Left ventricle myocardium inferior (tissue), 1 donor: ENCODE measurements around the gene ABCD1. TPM values are rescaled to one million over a fixed set of nuclear protein-coding genes. Genes with fewer than 3 reads are reported as not detected.

Experiments used
- DNase-seq: peaks from one replicate; pipeline ENCODE4 v3.0.0-alpha.2; 2020
- H3K27ac ChIP-seq: fragments of 200-600 bp; replicated peaks from 2 replicates; pipeline ENCODE4 v1.8.0; 2021
- H3K27me3 ChIP-seq: fragments of 200-600 bp; 2 replicates; pipeline ENCODE4 v1.8.0; 2021; ENCODE audit warnings: low read depth
- H3K36me3 ChIP-seq: fragments of 200-600 bp; 2 replicates; pipeline ENCODE4 v1.8.0; 2021
- H3K4me1 ChIP-seq: fragments of 200-600 bp; 2 replicates; pipeline ENCODE4 v1.8.0; 2021
- H3K4me3 ChIP-seq: fragments of 200-600 bp; 2 replicates; pipeline ENCODE4 v1.8.0; 2021; ENCODE audit warnings: mild to moderate bottlenecking, moderate library complexity
- H3K9me3 ChIP-seq: fragments of 200-600 bp; replicated peaks from 2 replicates; pipeline ENCODE4 v1.8.0; 2021
- CTCF ChIP-seq: fragments of 200-600 bp; IDR thresholded peaks from 2 replicates; pipeline ENCODE4 v1.8.0; 2021; ENCODE audit warnings: antibody characterized with exemption, mild to moderate bottlenecking, borderline replicate concordance
- intact Hi-C: fragments of 100-400 bp; cut with micrococcal nuclease; formaldehyde crosslinking; loops from one replicate; pipeline ENCODE4 v1.11.0; 2022
- total RNA-seq: library from RNA; stranded (reverse); fragmentation: NEBNext Ultra II Directional; extraction: Animal tissue kit (Norgen Biotek cat#: 25700); gene quantifications from one replicate; pipeline ENCODE4 v1.2.1, GENCODE V29; 2021
- donor health status: DM: no; HTN: yes; CAD: no; lungs with severe emphysema.

The ABCD1 gene
- total RNA-seq, 1 donor from 2014 or later = 16.0 TPM

GRCh38 chrX:153789654-153790053 lies 65.0 kb downstream of the ABCD1 start:
- H3K9me3 ChIP-seq = no peaks in the 10 kb centered on the region
- H3K27me3 ChIP-seq = no peaks in the 10 kb centered on the region
- no peak for TF ChIP-seq CTCF
- H3K4me3 ChIP-seq = no peak overlapping the region
- H3K4me1 ChIP-seq = peaks cover 36% of the 10 kb centered on the region
- peaks cover 26% of the 10 kb centered on the region for H3K36me3 ChIP-seq
- no peak for DNase-seq
- intact Hi-C loops = no loop called here
- H3K27ac ChIP-seq = no peak overlapping the region

GRCh38 chrX:153791104-153791852 lies 66.6 kb downstream of the ABCD1 start:
- Histone ChIP-seq H3K9me3 (no peaks in the 10 kb centered on the region), H3K4me3 (no peak overlapping the region), H3K36me3 (peaks cover 14% of the 10 kb centered on the region), H3K4me1 (peaks cover 48% of the 10 kb centered on the region), H3K27ac (no peak overlapping the region), H3K27me3 (no peaks in the 10 kb centered on the region)
- DNase-seq = no peak
- no peak for TF ChIP-seq CTCF
- intact Hi-C loops = no loop called here

- intact Hi-C loops = no loop called here
- Histone ChIP-seq H3K4me3 (peak overlapping the region; percentile 82), H3K27ac (peak overlapping the region; percentile 98), H3K36me3 (peaks cover 10% of the 10 kb centered on the region), H3K4me1 (peaks cover 53% of the 10 kb centered on the region), H3K27me3 (no peaks in the 10 kb centered on the region), H3K9me3 (no peaks in the 10 kb centered on the region)
- DNase-seq = no peak
- TF ChIP-seq CTCF = no peak
Observed at GRCh38 chrX:153792368-153792767, 67.7 kb downstream of the ABCD1 start.

- H3K27me3 ChIP-seq = no peaks in the 10 kb centered on the region
- peak overlapping the region; percentile 98 for H3K27ac ChIP-seq
- H3K4me3 ChIP-seq = peak overlapping the region; percentile 82
- H3K9me3 ChIP-seq = no peaks in the 10 kb centered on the region
- intact Hi-C loops = no loop called here
- peaks cover 15% of the 10 kb centered on the region for H3K36me3 ChIP-seq
- no peak for TF ChIP-seq CTCF
- peaks cover 53% of the 10 kb centered on the region for H3K4me1 ChIP-seq
- no peak for DNase-seq
Observed at GRCh38 chrX:153793291-153793690, 68.6 kb downstream of the ABCD1 start.

Other genes starting within 250 kb of the ABCD1 start
- 84.3 TPM for gene BGN, start 229.9 kb upstream of the ABCD1 start, total RNA-seq
- not detected for gene ATP2B3, start 207.2 kb upstream of the ABCD1 start, total RNA-seq
- gene CCNQ, start 125.7 kb upstream of the ABCD1 start, total RNA-seq = 39.3 TPM
- gene DUSP9, start 77.7 kb upstream of the ABCD1 start, total RNA-seq = not detected
- gene PNCK, start 51.0 kb upstream of the ABCD1 start, total RNA-seq = 6.1 TPM
- 229 TPM for gene SLC6A8, start 36.9 kb upstream of the ABCD1 start, total RNA-seq
- gene BCAP31, start 469 bp upstream of the ABCD1 start, total RNA-seq = 80.8 TPM
- 2.9 TPM for gene PLXNB3, start 39.4 kb downstream of the ABCD1 start, total RNA-seq
- gene SRPK3, start 56.2 kb downstream of the ABCD1 start, total RNA-seq = 52.8 TPM
- gene IDH3G, start 69.5 kb downstream of the ABCD1 start, total RNA-seq = 72.5 TPM
- gene SSR4, start 69.8 kb downstream of the ABCD1 start, total RNA-seq = 123 TPM
- 4.5 TPM for gene PDZD4, start 105.7 kb downstream of the ABCD1 start, total RNA-seq
- 4.0 TPM for gene L1CAM, start 161.3 kb downstream of the ABCD1 start, total RNA-seq
- 3.1 TPM for gene AVPR2, start 179.8 kb downstream of the ABCD1 start, total RNA-seq
- gene ARHGAP4, start 201.4 kb downstream of the ABCD1 start, total RNA-seq = 10.0 TPM
- 67.1 TPM for gene NAA10, start 210.2 kb downstream of the ABCD1 start, total RNA-seq
- gene RENBP, start 219.8 kb downstream of the ABCD1 start, total RNA-seq = 7.5 TPM
- 28.4 TPM for gene HCFC1, start 247.0 kb downstream of the ABCD1 start, total RNA-seq
- 6.4 TPM for gene TMEM187, start 247.9 kb downstream of the ABCD1 start, total RNA-seq